ENCODE measurements around the gene DGCR8.
"Not testable (repeated sequence)": the region's sequence is repeated elsewhere in the genome, so short reads cannot be mapped to it uniquely, and the experiment has no call there.

The DGCR8 gene

DNA sequence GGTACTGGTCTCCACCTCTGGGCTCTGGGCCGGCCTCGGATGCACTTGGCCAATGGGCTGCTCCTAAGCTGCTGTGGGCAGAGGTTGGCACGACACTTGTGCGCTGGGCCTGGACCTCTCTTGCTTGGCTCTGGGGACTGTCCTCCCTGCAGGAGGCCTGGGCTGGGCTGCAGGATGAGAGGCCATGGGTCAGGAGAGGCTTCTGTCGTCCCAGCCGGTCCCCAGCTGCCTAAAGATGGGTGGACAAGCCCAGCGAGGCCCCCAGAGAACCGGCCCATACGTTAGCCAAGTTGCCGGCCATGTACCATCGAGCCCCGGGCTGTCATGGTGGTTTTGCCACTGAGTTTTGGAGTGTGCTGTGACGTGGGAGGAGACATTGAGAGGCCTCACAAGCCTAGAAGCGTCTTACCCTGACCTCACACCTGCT, 72.4 kb downstream of the DGCR8 start:
- DNase-seq (ENCODE audit: low read depth), result no peak

GRCh38 chr22:20153945-20154344, 73.9 kb downstream of the DGCR8 start:
- no peak for DNase-seq (ENCODE audit: low read depth)

DNA sequence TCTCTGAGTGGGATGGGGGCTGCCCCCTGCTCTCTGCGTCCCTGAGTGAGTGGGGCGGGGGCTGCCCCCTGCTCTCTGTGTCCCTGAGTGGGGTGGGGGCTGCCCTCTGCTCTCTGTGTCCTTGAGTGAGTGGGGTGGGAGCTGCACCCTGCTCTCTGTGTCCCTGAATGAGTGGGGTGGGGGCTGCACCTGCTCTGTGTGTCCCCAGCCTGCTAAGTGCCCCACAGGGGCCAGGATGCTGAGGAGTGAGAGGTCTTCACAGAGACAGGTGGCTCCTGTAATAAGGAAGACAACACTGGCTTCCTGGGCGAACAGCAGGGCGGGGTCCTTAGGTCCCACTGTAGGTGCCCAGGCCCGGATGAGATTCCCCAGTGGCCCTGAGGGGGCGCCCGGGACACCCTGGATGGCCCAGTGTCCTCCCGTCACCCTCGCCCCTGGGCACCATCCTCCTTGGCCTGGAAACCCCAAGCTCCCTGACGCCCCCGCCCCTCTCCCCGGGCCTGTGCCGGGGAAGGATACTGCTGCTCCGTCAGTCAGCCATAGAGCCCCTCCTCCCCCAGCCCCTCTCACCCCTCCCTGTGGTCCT, 74.7 kb downstream of the DGCR8 start:
- DNase-seq (ENCODE audit: low read depth), result no peak

GRCh38 chr22:20155330-20156041, 75.4 kb downstream of the DGCR8 start:
- DNase-seq (ENCODE audit: low read depth), result no peak

DNA sequence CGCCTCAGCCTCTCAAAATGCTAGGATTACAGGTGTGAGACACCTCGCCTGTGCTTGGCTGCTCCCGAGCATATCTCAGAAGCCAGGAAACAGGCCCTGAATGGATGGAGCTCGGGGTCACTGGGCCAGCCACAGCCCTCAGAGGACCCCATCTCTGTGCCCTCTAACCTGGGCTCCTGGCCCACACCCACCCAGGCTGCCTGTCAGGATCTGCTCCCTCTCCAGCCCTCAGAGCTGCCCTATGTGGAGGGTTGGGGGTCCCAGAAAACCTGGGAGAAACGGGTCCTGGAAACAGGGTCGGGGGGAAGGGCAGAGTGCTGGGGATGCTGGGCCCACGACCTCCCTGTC, 76.0 kb downstream of the DGCR8 start:
- no peak for DNase-seq (ENCODE audit: low read depth)

- DNase-seq (ENCODE audit: low read depth), result peak; percentile 90
These were observed 76.8 kb downstream of the DGCR8 start for GRCh38 chr22:20156611-20157429.

GRCh38 chr22:20157430-20158183, 77.6 kb downstream of the DGCR8 start:
- no peak for DNase-seq (ENCODE audit: low read depth)

- DNase-seq (ENCODE audit: low read depth), result no peak
These were observed 78.5 kb downstream of the DGCR8 start for GRCh38 chr22:20158391-20159036.

- no peak for DNase-seq (ENCODE audit: low read depth)
These were observed 79.0 kb downstream of the DGCR8 start for GRCh38 chr22:20159076-20159475.

- DNase-seq (ENCODE audit: low read depth), result not testable (repeated sequence)
These were observed 79.5 kb downstream of the DGCR8 start for GRCh38 chr22:20159531-20159930.

DNA sequence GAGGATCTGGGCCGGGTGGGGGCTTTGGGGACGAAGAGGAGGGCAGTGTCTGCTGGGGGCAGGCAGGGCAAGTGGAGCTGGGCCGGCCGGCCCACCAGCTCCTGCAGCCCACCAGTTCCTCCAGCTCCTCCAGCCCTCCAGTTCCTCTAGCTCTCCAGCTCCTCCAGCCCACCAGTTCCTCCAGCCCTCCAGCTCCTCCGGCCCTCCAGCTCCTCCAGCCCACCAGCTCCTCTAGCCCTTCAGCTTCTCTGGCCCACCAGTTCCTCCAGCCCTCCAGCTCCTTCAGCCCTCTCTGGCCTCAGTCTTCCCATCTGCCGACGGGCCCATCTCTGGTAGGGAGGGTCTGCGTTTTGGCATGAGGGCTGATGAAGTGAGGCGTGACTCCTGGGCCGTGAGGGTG, 80.0 kb downstream of the DGCR8 start:
- DNase-seq (ENCODE audit: low read depth), result no peak
